Panc1 (cell line): ENCODE measurements around the gene KIF21B. TPM values are rescaled to one million over a fixed set of nuclear protein-coding genes. Genes with fewer than 3 reads are reported as not detected.

Source experiments
- ATAC-seq: fragments of 200-7000 bp; cut with Tn5 transposase; 2 replicates; pipeline ENCODE4 v1.9.1; 2020; ENCODE audit warnings: mild to moderate bottlenecking, moderate library complexity
- BruUV-seq: library from RNA; stranded (reverse); fragments of 400-500 nt; replicated peaks from 2 replicates; lab custom pipeline; 2021; lab: Mats Ljungman, UMichigan
- CTCF ChIA-PET: fragments of 300-600 bp; sonication (Branson Sonifier 250); formaldehyde crosslinking; loops from one replicate; lab custom pipeline; 2022; ENCODE audit warnings: antibody characterized with exemption; lab: Charles Lee
- POLR2A ChIA-PET: fragments of 300-600 bp; sonication (Branson Sonifier 250); formaldehyde crosslinking; loops from one replicate; lab custom pipeline; 2022; ENCODE audit warnings: antibody characterized with exemption; lab: Charles Lee
- DNase-seq: peaks from one replicate; pipeline ENCODE4 v3.0.0-alpha.2; 2010; ENCODE audit warnings: low read depth, low spot score
- H3K27ac ChIP-seq: 2 replicates; pipeline ENCODE4 v1.5.1; 2011; ENCODE audit warnings: mild to moderate bottlenecking, low read length, inconsistent platforms
- H3K27me3 ChIP-seq: fragments of 200-500 bp; sonication (Bioruptor generic); 2 replicates; pipeline ENCODE4 v1.6.0; 2014; ENCODE audit warnings: low read length, inconsistent platforms; ENCODE audit not compliant: control insufficient read depth, insufficient read depth
- H3K36me3 ChIP-seq: fragments of 200-500 bp; sonication (Bioruptor generic); 2 replicates; pipeline ENCODE4 v1.5.1; 2014; ENCODE audit warnings: inconsistent platforms, mild to moderate bottlenecking, low read length, moderate library complexity; ENCODE audit not compliant: control insufficient read depth, insufficient read depth
- H3K4me1 ChIP-seq: 2 replicates; pipeline ENCODE4 v1.5.1; 2011; ENCODE audit warnings: inconsistent platforms, mild to moderate bottlenecking, low read length, moderate library complexity; ENCODE audit not compliant: control insufficient read depth, insufficient read depth
- H3K4me3 ChIP-seq, 2 experiments: 2 replicates each; pipeline ENCODE4 v1.5.1; 2011 to 2012; ENCODE audit warnings: low read depth in 2 of 2, low read length in 2 of 2, mild to moderate bottlenecking in 2 of 2, inconsistent platforms in 1 of 2, moderate library complexity in 1 of 2
- H3K9me3 ChIP-seq: fragments of 200-500 bp; sonication (Bioruptor generic); 2 replicates; pipeline ENCODE4 v1.5.1; 2014; ENCODE audit warnings: low read depth, mild to moderate bottlenecking, inconsistent platforms, low read length, moderate library complexity; ENCODE audit not compliant: control insufficient read depth, insufficient read depth
- POLR2AphosphoS5 ChIP-seq: IDR thresholded peaks from 2 replicates; pipeline ENCODE4 v1.6.1; 2012; ENCODE audit warnings: mild to moderate bottlenecking, low read depth, low read length, moderate library complexity
- SIN3A ChIP-seq: IDR thresholded peaks from 2 replicates; pipeline ENCODE4 v1.6.1; 2012; ENCODE audit warnings: low read depth, mild to moderate bottlenecking, low read length, moderate library complexity, borderline replicate concordance; ENCODE audit not compliant: insufficient read depth
- TCF7L2 ChIP-seq: IDR thresholded peaks from 2 replicates; pipeline ENCODE4 v1.6.1; 2011; ENCODE audit warnings: mild to moderate bottlenecking, low read depth, low read length, inconsistent platforms
- in situ Hi-C: cut with HindIII; loops from 2 replicates; pipeline ENCODE4 v1.10.0; 2016; ENCODE audit warnings: low sequenced_read_pairs, low pct_unique_long_range_greater_than_20kb
- intact Hi-C: fragments of 100-400 bp; cut with micrococcal nuclease; formaldehyde crosslinking; loops from one replicate; pipeline ENCODE4 v1.10.0; 2022; ENCODE audit not compliant: unreplicated experiment
- total RNA-seq: library from RNA; stranded (reverse); gene quantifications from one replicate; pipeline ENCODE4 v1.2.1, GENCODE V29; 2021; ENCODE audit not compliant: unreplicated experiment
- TF ChIP-seq, protein P1 (sequence below), 2 experiments: IDR thresholded peaks; 2 replicates each; pipeline ENCODE4 v1.6.1; 2011 to 2012; ENCODE audit warnings: low read depth in 2 of 2, control low read depth in 1 of 2, low read length in 1 of 2, mild to moderate bottlenecking in 1 of 2, moderate library complexity in 1 of 2; ENCODE audit not compliant: insufficient read depth in 1 of 2
- TF ChIP-seq, protein P2 (sequence below): fragments of 450-650 bp; IDR thresholded peaks from 2 replicates; pipeline ENCODE4 v1.5.1; 2017; ENCODE audit warnings: mild to moderate bottlenecking

The KIF21B gene
- total RNA-seq, 1 experiment from 2014 or later, result 0.46 TPM

DNA sequence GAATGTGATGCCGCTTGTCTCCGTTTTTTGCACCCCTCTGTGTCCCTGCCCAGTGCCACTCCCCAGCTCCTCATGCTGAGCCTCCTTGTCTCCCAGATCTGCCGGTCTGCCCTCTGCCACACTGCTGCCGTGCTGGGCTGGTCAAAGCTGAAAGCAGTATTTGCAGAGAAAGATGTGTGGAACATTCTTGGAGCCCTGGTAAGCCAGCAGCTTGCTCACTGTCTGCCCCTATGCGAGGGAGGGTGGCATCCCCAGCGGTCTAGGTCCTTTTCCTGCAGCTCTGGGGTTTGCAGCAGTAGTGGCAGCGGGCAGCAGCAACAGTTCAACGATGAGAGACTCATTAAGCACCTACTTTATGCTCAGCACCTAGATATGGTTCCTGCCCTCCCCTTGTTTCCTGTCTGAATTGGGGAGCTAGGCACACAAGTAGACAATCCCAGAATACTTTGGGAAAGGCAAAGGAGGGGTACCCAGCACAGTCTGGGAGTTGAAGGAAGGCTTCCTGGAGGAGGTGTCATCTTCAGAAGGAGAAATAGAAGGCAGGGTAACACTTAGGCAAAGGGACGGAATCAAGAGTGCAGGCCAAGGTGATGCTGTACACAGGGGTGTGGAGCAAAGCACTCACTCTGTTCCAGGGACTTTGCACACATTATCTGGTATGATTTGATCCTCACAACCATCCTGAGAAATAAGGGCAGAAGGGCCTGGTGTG, 63.1 kb downstream of the KIF21B start:
- no peak for ATAC-seq

DNA sequence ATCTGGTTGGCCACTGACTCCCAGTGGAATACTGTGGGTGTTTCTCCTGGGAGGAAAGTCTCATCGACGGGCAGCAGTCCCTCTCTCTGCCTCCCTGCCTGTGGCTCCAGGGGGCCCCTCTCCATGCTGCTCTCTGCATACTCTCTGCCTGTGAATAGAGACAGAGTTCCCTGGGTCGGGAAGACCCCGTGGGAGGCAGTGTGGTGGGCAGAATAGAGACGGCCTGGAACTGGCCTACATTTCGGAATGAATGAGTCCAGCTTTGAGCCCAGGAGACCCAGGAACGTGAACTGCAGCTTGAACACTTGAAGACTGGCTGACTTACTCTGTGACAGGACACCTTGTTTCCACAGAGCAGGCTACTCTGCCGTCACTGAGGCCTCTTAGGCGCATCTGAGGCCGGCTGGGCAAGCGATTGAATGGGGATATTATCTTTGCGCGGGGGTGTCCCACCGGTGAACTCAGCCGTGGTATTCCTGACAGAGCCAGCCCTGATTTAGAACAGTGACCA, 64.0 kb downstream of the KIF21B start:
- no peaks in the 10 kb centered on the region; the same call in 1 of the 2 replicates for H3K27me3 ChIP-seq
- POLR2A ChIA-PET, result no interaction called here
- H3K9me3 ChIP-seq, result no peaks in the 10 kb centered on the region
- H3K27ac ChIP-seq, result no peak overlapping the region
- no peak overlapping the region for H3K4me3 ChIP-seq
- BruUV-seq, result no TSS peak
- DNase-seq (no peak), ATAC-seq (no peak)
- intact Hi-C loops, result no loop called here
- TF ChIP-seq, protein P1, sequence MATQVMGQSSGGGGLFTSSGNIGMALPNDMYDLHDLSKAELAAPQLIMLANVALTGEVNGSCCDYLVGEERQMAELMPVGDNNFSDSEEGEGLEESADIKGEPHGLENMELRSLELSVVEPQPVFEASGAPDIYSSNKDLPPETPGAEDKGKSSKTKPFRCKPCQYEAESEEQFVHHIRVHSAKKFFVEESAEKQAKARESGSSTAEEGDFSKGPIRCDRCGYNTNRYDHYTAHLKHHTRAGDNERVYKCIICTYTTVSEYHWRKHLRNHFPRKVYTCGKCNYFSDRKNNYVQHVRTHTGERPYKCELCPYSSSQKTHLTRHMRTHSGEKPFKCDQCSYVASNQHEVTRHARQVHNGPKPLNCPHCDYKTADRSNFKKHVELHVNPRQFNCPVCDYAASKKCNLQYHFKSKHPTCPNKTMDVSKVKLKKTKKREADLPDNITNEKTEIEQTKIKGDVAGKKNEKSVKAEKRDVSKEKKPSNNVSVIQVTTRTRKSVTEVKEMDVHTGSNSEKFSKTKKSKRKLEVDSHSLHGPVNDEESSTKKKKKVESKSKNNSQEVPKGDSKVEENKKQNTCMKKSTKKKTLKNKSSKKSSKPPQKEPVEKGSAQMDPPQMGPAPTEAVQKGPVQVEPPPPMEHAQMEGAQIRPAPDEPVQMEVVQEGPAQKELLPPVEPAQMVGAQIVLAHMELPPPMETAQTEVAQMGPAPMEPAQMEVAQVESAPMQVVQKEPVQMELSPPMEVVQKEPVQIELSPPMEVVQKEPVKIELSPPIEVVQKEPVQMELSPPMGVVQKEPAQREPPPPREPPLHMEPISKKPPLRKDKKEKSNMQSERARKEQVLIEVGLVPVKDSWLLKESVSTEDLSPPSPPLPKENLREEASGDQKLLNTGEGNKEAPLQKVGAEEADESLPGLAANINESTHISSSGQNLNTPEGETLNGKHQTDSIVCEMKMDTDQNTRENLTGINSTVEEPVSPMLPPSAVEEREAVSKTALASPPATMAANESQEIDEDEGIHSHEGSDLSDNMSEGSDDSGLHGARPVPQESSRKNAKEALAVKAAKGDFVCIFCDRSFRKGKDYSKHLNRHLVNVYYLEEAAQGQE (IDR thresholded peaks at IDR 0.05; ENCODE audit: insufficient read depth in 1 of 2, low read depth in 2 of 2, low read length in 1 of 2), result no peak
- TF ChIP-seq TCF7L2, result no peak
- TF ChIP-seq SIN3A, result no peak
- TF ChIP-seq POLR2AphosphoS5, result no peak
- TF ChIP-seq, protein P2, sequence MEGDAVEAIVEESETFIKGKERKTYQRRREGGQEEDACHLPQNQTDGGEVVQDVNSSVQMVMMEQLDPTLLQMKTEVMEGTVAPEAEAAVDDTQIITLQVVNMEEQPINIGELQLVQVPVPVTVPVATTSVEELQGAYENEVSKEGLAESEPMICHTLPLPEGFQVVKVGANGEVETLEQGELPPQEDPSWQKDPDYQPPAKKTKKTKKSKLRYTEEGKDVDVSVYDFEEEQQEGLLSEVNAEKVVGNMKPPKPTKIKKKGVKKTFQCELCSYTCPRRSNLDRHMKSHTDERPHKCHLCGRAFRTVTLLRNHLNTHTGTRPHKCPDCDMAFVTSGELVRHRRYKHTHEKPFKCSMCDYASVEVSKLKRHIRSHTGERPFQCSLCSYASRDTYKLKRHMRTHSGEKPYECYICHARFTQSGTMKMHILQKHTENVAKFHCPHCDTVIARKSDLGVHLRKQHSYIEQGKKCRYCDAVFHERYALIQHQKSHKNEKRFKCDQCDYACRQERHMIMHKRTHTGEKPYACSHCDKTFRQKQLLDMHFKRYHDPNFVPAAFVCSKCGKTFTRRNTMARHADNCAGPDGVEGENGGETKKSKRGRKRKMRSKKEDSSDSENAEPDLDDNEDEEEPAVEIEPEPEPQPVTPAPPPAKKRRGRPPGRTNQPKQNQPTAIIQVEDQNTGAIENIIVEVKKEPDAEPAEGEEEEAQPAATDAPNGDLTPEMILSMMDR, result no peak
- H3K36me3 ChIP-seq, result no peaks in the 10 kb centered on the region
- CTCF ChIA-PET, result interaction anchor here (0.6 kb wide), 1 partner anchor 12 kb away, joined by 3 read pairs; no protein-coding TSS in a partner anchor
- in situ Hi-C loops, result no loop called here
- no peaks in the 10 kb centered on the region for H3K4me1 ChIP-seq

More for the DNA sequence above, 63.1 kb downstream of the KIF21B start:
- Histone ChIP-seq H3K36me3 (no peaks in the 10 kb centered on the region), H3K4me3 (no peak overlapping the region), H3K4me1 (no peaks in the 10 kb centered on the region), H3K27ac (no peak overlapping the region), H3K27me3 (no peaks in the 10 kb centered on the region; the same call in 1 of the 2 replicates), H3K9me3 (no peaks in the 10 kb centered on the region)
- POLR2A ChIA-PET, result no interaction called here
- intact Hi-C loops (no loop called here), in situ Hi-C loops (no loop called here)
- CTCF ChIA-PET, result no interaction called here
- no peak for DNase-seq
- no TSS peak for BruUV-seq
- TF ChIP-seq, protein P1 (IDR thresholded peaks at IDR 0.05; ENCODE audit: insufficient read depth in 1 of 2, low read depth in 2 of 2, low read length in 1 of 2), result no peak
- no peak for TF ChIP-seq TCF7L2
